Measurements from ENCODE around the gene OR4F17.
"Not testable (repeated sequence)": the region's sequence is repeated elsewhere in the genome, so short reads cannot be mapped to it uniquely, and the experiment has no call there.

Gene OR4F17, protein sequence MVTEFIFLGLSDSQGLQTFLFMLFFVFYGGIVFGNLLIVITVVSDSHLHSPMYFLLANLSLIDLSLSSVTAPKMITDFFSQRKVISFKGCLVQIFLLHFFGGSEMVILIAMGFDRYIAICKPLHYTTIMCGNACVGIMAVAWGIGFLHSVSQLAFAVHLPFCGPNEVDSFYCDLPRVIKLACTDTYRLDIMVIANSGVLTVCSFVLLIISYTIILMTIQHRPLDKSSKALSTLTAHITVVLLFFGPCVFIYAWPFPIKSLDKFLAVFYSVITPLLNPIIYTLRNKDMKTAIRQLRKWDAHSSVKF

DNA sequence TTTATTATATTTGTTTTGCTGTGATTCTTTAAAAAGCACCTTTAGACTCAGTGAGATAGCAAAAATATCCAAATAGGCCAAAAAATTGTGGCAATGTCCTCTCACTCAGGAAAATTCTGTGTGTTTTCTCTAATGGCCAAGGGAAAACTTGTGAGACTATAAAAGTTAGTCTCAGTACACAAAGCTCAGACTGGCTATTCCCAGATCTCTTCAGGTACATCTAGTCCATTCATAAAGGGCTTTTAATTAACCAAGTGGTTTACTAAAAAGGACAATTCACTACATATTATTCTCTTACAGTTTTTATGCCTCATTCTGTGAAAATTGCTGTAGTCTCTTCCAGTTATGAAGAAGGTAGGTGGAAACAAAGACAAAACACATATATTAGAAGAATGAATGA is at the start of gene OR4F17:
Gene OR4F17, plus strand, starts transcription at position 301 of the 400 bp plus-strand sequence. CDS start 3,575 bp downstream, outside the sequence.
- DNase-seq (ENCODE audit: low spot score): not testable (repeated sequence)

DNA sequence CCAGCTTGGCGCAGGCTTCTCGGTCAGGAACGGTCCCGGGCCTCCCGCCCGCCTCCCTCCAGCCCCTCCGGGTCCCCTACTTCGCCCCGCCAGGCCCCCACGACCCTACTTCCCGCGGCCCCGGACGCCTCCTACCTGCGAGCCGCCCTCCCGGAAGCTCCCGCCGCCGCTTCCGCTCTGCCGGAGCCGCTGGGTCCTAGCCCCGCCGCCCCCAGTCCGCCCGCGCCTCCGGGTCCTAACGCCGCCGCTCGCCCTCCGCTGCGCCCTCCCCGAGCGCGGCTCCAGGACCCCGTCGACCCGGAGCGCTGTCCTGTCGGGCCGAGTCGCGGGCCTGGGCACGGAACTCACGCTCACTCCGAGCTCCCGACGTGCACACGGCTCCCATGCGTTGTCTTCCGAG is 36.1 kb upstream of the OR4F17 start:
- not testable (repeated sequence) for DNase-seq (ENCODE audit: low spot score)

DNA sequence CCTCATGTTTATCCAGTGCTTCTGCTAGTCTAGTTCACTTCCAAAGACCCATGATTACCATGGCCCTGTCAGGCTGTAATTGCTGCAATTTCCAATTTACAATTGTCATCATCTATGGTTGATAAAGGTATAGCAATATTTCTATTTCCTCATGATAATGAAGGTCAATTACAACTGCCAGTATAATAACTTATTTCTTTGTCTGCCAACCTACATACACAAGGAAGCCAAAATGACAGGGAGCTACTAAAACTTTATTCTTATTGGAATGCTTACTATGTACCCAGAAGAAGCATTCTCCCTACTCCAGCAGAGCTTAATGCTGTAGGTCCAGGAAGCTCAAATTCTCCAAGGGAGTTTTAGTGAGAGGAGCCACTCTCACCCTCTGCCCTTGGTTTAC is 24.0 kb upstream of the OR4F17 start:
- DNase-seq (ENCODE audit: low spot score): not testable (repeated sequence)

DNA sequence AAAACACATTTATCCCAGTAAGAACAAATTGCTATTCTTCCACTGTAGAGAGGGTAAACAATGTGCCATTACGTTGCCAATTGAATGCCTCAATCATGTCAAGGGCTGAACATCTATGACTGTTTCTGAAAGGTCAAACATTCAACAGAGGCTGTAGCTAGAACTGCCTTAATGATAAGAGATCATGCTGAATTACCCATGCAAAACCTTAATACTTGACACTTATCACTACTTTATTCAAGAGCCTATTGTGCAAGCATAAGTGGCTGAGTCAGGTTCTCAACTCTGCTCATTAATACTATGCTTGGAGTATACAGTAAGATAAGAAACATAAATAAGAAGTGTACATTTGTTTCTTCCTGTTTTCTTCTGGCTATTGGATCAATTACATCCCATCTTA is 23.3 kb upstream of the OR4F17 start:
- DNase-seq (ENCODE audit: low spot score): not testable (repeated sequence)

DNA sequence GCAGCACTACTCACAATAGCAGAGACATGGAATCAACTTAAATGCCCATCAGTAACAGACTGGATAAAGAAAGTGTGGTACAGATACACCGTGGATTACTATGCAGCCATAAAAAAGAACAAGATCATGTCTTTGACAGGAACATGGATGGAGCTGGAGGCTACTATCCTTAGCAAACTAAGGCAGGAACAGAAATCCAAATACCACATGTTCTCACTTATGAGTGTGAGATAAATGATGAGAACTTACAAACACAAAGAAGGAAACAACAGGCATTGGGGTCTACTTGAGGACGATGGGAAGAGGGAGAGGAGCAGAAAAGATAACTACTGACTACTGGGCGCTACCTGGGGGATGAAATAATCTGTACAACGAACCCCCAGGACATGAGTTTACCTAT is 16.2 kb upstream of the OR4F17 start:
- not testable (repeated sequence) for DNase-seq (ENCODE audit: low spot score)

DNA sequence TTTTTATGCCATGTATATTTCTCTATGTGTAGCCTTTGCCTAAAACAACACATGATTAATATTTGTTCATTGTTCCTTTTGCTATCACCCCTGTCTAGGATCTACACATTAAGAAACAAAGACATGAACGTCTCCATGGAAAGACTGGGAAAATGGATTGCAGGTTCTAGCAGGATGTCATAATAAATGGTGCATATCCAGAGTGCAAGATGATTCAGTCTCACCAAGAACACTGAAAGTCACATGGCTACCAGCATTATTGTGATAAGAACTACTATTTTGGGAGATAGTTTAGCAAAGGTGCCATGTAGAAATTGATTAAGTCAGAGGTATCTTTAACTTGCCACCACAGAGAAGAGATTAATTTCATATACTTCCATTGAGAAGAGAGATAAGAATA is 12.1 kb upstream of the OR4F17 start:
- DNase-seq (ENCODE audit: low spot score): not testable (repeated sequence)

DNA sequence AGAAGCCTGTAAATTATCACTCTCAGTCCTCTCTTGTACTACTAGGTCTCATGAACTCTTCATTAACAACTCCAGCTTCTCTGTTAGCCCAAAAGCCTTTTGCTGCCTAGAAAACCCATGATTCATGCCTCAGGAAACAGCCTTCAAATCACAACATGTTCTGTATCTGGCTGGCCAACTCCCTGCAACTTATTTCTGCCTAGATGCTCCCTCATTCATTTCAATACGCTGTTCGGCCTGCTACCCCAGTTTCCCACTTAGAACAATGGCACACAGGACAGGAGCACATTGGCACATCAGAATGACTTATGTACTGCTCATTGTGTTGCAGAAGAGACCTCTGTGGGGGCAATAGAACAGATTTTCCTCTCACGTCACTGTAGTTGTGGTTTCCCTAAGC is 9.3 kb upstream of the OR4F17 start:
- DNase-seq (ENCODE audit: low spot score): not testable (repeated sequence)

DNA sequence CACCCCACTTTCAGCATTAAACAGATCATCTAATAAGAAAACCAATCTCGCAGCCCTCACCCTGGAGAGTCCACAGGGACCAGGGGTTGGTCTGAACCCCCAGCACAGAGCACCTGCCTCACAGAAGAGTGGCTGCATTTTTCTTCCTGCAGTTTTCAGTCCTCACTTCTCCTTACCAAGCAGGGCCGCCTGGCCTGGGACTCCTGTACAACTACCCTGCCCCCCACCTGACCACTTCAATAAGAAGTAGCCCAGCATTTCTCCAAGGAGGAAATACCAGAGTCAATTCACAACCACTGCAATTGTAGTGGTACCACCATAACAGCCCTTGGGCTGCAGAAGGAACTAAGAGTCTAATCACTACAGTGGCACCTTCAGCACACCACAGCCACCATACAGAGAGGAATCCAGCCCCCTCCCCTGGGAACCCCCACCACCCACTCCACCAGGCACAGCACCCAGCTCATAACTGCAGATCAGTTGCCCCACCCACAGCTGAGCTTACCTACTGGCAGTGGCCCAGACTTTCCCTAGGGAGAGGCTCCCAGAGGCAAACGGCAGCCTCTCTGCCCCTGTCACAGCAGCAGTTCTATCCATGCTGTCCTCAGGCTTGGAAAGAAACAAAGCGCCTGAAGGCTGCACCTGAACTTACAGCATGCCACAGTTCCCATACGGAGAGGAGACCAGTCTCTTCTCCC is 13.7 kb downstream of the OR4F17 start:
- DNase-seq (ENCODE audit: low spot score): not testable (repeated sequence)

All from AG08396 (cell line).